ENCODE measurements around the gene PSMB8. TPM values are rescaled to one million over a fixed set of nuclear protein-coding genes. Genes with fewer than 3 reads are reported as not detected.

The PSMB8 gene
- total RNA-seq, 1 experiment from 2014 or later, result 123 TPM

- TF ChIP-seq CTCF (IDR thresholded peaks at IDR 0.05; ENCODE audit: unreplicated experiment), result no peak
- H3K4me1 Mint-ChIP-seq (ENCODE audit: low read depth, unreplicated experiment), result no peaks in the 10 kb centered on the region
- no peaks in the 10 kb centered on the region for H3K27me3 Mint-ChIP-seq (ENCODE audit: unreplicated experiment)
- BruUV-seq (replicated peaks), result no TSS peak
- peaks cover 10% of the 10 kb centered on the region for H3K36me3 Mint-ChIP-seq (ENCODE audit: insufficient read depth, unreplicated experiment)
- intact Hi-C loops (cut with micrococcal nuclease; ENCODE audit: unreplicated experiment), result no loop called here
- H3K9me3 Mint-ChIP-seq (ENCODE audit: low read depth, unreplicated experiment), result no peaks in the 10 kb centered on the region
- CTCF ChIA-PET, result no interaction called here
- no peak for DNase-seq
- no peak overlapping the region for H3K27ac Mint-ChIP-seq (ENCODE audit: unreplicated experiment)
- no peak overlapping the region for H3K4me3 Mint-ChIP-seq (ENCODE audit: low read depth, unreplicated experiment)
Observed at GRCh38 chr6:32830017-32830416, 13.8 kb downstream of the PSMB8 start.

- no peak for TF ChIP-seq CTCF (IDR thresholded peaks at IDR 0.05; ENCODE audit: unreplicated experiment)
- no peaks in the 10 kb centered on the region for H3K27me3 Mint-ChIP-seq (ENCODE audit: unreplicated experiment)
- CTCF ChIA-PET, result no interaction called here
- intact Hi-C loops (cut with micrococcal nuclease; ENCODE audit: unreplicated experiment), result no loop called here
- no TSS peak for BruUV-seq (replicated peaks)
- H3K27ac Mint-ChIP-seq (ENCODE audit: unreplicated experiment), result no peak overlapping the region
- no peak overlapping the region for H3K4me3 Mint-ChIP-seq (ENCODE audit: low read depth, unreplicated experiment)
- no peaks in the 10 kb centered on the region for H3K9me3 Mint-ChIP-seq (ENCODE audit: low read depth, unreplicated experiment)
- no peak for DNase-seq
- H3K36me3 Mint-ChIP-seq (ENCODE audit: insufficient read depth, unreplicated experiment), result peaks cover 4% of the 10 kb centered on the region
- no peaks in the 10 kb centered on the region for H3K4me1 Mint-ChIP-seq (ENCODE audit: low read depth, unreplicated experiment)
Observed at GRCh38 chr6:32829495-32829894, 14.4 kb downstream of the PSMB8 start.

DNA sequence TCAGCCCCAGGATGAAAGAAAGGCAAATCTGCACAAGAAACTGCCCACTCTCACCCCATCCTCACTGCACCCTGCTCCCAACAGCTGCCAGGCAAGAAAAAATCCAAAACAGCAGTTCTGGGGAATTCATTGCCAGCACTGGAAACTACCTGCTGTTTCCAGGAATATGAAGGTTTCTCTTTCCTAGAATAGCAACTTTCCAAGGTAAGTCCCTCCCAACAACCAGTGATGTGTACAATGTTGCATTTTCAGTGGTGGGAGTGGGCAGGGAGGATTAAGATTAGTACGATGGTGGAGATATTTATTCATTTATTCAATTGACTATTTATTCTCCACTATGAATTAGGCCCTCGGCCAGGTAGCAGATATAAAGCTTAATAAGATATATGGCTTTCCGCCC lies 16.8 kb downstream of the PSMB8 start:
- H3K4me3 Mint-ChIP-seq (ENCODE audit: low read depth, unreplicated experiment), result no peak overlapping the region

GRCh38 chr6:32825966-32826365 lies 17.9 kb downstream of the PSMB8 start:
- H3K9me3 Mint-ChIP-seq (ENCODE audit: low read depth, unreplicated experiment), result no peaks in the 10 kb centered on the region
- peaks cover 3% of the 10 kb centered on the region for H3K36me3 Mint-ChIP-seq (ENCODE audit: insufficient read depth, unreplicated experiment)
- intact Hi-C loops (cut with micrococcal nuclease; ENCODE audit: unreplicated experiment), result loop anchor here (1.0 kb wide), 1 partner anchor 42 kb away; no protein-coding TSS in a partner anchor

More for the DNA sequence above, 16.8 kb downstream of the PSMB8 start:
- DNase-seq, result no peak
- BruUV-seq (replicated peaks), result no TSS peak
- Mint-ChIP-seq H3K36me3 (ENCODE audit: insufficient read depth, unreplicated experiment) (peaks cover 3% of the 10 kb centered on the region), H3K27ac (ENCODE audit: unreplicated experiment) (no peak overlapping the region), H3K27me3 (ENCODE audit: unreplicated experiment) (no peaks in the 10 kb centered on the region), H3K4me1 (ENCODE audit: low read depth, unreplicated experiment) (no peaks in the 10 kb centered on the region), H3K9me3 (ENCODE audit: low read depth, unreplicated experiment) (no peaks in the 10 kb centered on the region)
- CTCF ChIA-PET, result interaction anchor here (1.3 to 2.2 kb wide), 2 partner anchors 11 to 41 kb away, joined by 3 to 34 read pairs; partner anchors contain the start of gene TAP2
- intact Hi-C loops (cut with micrococcal nuclease; ENCODE audit: unreplicated experiment), result no loop called here
- TF ChIP-seq CTCF (IDR thresholded peaks at IDR 0.05; ENCODE audit: unreplicated experiment), result no peak

More at GRCh38 chr6:32825966-32826365, 17.9 kb downstream of the PSMB8 start:
- CTCF ChIA-PET, result interaction anchor here (0.8 to 2.4 kb wide), 7 partner anchors 12 to 159 kb away, joined by 3 to 34 read pairs (median 6); partner anchors contain the start of genes HLA-DMA, TAP1 and TAP2
- no peaks in the 10 kb centered on the region for H3K27me3 Mint-ChIP-seq (ENCODE audit: unreplicated experiment)
- no peak overlapping the region for H3K27ac Mint-ChIP-seq (ENCODE audit: unreplicated experiment)
- H3K4me3 Mint-ChIP-seq (ENCODE audit: low read depth, unreplicated experiment), result no peak overlapping the region
- H3K4me1 Mint-ChIP-seq (ENCODE audit: low read depth, unreplicated experiment), result no peaks in the 10 kb centered on the region
- TF ChIP-seq CTCF (IDR thresholded peaks at IDR 0.05; ENCODE audit: unreplicated experiment), result peak; percentile 25
- no TSS peak for BruUV-seq (replicated peaks)
- DNase-seq, result peak; percentile 32
